Stimulated activated CD8-positive, alpha-beta memory T cell treated with anti-CD3 and anti-CD28 coated beads, Interleukin-7, amount 100 ng/mL, for 24 hours (primary cell): Measurements from ENCODE around the gene PDXK.
"Not testable (repeated sequence)": the region's sequence is repeated elsewhere in the genome, so short reads cannot be mapped to it uniquely, and the experiment has no call there.

ENCODE experiments used
- DNase-seq: peaks from one replicate; pipeline ENCODE4 v3.0.0-alpha.2; 2020; ENCODE audit warnings: low read depth

The PDXK gene

DNA sequence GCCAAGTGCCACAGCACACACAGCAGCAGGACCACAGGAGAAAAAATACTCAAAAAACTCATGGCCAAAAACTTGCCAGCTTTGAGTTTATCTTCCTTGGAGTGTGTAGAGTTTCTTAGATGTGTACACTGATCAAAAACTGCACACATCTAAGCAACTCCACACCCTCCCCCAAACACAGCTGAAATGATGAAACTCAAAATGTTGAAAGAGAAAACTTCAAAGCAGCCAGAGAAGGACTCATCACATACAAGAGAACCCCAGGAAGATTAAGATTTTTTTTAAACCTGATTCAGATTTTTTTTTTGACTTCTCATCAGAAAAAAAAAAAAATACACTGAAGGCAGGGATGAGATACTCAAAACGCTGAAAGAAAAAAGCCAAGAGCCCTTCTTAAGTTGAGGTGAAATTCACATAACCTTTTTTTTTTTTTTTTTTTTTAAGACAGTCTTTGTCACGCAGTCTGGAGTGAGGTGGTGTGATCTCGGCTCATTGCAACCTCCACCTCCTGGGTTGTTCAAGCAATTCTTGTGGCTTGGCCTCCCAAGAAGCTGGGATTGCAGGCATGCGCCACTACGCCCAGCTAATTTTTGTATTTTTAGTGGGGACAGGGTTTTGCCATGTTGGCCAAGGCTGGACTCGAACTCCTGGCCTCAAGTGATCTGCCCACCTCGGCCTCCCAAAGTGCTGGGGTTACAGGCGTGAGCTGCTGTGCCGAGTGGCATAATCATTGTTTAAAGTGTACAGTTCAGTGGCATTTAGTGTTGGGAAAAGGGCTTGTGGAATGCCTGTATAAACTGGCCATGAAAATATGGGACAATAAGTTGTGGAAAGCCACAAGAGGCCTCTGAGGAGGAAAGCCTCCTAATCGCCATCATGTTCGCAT is 20.9 kb upstream of the PDXK start:
- DNase-seq: no peak

DNA sequence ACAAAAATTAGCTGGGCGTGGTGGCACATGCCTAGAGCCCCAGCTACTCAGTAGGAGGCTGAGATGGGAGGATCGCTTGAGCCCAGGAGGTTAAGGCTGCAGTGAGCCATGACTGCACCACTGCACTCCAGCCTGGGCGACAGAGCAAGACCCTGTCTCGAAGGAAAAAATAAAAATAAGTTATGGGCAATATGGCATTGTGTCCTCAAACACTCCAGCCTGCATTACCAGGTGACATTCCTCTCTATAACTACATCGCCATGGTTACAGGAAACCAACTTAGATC is 19.5 kb upstream of the PDXK start:
- DNase-seq: not testable (repeated sequence)

DNA sequence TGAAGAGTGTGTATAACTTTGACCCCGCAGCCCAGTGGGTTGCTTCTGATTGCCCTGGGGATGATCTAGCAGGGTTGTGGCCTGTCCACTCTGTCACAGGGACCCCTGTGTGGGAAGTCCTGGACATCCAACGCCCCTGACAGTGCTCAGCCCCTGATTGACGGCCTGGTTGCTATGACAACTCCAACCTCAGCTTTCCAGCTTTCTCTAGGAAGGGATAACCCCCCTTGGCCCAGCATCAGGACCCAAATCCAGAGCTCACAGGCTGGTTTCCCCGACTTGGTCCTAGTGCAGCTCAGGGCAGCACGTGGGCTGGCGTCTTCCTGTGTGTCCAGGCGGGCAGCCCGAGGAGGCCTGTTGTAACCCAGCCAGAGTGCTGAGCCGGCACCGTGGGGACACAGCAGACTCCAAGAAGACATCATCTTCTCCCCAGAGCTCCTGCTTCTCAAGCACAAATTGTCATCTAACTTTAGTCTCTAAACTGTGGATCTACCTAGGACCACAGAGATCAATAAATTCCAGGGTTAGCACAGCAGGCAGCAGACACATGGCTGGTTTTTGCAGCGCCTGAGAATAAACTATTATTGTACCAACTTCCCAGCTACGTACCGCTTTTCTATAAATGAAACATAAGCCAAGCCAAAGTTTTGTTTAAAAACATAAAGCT is 18.9 kb upstream of the PDXK start:
- DNase-seq: no peak

DNA sequence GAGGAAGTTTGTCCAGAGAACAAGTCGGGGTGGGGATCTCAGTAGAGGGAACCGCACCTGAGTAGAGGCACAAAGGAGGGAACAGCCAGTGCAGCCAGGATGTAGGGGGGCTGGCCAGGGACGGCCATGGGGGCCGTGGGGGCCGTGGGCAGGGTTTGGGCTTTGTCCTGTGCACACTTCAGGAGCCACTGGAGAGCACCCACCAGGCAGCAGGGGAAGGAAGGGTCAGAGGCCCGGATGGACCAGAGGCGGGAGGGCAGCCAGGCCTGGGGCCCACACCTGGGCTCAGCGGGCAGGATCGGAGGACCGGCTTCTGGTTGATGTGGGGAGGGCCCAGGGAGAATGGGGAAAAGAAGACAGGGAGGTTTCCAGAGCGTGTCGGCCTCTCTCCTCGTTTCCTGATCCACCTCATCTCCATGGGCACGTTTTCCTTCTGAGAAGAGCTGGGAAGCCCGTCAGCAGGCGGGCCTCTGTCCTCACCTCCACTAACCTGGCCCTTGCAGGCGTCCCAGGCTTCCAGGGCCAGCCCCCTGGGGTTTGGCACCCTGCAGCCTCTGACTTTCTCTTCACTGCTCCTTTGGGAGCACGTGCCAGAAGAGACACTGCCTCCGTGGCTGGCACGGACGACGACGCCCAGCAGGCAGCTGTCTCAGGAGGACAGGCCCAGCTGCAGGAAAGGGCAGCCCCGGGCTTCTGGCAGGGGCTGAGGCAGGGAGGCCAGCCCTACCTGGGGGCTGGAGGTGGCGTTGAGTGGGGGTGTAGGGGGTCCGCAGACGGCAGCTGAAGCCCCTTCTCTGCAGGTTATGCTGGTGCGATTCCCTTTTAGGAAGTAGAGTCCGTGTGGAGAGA is 16.8 kb upstream of the PDXK start:
- no peak for DNase-seq

DNA sequence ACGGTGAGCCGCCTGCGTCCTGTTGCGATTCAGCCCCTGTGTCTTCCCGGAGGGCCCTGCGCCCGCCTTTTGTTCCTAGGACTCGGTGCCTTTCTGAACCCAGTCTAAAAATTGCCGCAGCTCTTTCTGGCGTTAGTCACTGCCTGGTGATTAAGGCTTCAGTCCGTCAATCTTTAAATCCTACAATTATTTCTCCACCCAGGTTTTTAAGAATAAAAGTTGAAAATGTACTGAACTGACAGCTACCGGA is 16.2 kb upstream of the PDXK start:
- DNase-seq: no peak

DNA sequence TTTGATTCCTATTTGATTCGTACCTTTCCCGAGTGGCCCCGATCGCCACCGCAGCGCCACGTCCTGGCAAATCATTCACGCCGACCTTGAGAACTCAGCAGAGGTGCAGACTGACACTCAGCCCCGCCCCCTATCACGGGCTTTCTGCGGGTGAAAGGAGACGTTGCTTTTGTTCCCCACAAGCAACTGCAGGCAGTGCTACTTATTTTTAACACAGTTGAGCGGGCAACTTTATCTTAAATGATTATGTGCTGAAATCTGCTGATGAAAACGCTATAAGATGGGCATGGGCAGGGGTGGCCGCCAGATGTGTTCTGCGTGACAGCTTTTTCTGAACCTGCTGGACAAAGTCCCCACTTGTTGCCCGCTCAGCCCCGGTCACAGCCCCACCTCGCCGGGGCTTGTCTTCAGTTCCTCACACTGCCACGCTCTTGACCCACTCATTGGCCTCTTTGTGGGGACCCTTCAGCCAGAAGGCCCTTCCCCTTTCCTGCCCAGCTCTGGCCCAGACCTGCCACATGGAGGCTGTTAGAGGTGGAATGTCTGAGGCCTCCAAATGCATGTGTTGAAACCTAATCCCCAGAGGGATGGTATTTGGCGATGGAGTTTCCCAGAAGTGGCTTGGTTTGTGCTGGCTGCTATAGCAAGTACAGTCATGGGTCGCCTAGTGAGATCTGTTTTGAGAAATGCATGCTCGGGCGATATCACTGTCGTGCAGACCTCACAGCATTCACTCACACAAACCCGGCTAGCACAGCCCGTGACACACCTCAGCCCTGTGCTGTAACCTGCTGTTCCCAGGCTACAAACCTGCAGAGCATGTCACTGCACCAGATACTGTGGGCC is 15.7 kb upstream of the PDXK start:
- no peak for DNase-seq

DNA sequence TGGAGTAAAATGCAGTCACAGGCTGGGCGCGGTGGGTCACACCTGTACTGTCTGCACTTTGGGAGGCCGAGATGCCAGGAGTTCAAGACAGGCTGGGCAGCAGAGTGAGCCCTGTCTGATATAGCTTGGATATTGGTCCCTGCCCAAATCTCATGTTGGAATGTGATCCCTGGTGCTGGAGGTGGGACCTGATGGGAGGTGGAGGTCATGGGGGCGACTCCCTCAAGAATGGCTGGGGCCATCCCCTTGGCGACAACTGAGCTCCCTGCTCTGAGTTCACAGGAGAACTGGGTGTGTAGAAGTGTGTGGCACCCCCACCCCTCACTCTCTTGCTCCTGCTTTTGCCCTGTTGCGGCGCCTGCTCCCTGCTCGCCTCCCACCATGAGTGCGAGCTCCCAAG is 11.5 kb upstream of the PDXK start:
- DNase-seq: no peak

DNA sequence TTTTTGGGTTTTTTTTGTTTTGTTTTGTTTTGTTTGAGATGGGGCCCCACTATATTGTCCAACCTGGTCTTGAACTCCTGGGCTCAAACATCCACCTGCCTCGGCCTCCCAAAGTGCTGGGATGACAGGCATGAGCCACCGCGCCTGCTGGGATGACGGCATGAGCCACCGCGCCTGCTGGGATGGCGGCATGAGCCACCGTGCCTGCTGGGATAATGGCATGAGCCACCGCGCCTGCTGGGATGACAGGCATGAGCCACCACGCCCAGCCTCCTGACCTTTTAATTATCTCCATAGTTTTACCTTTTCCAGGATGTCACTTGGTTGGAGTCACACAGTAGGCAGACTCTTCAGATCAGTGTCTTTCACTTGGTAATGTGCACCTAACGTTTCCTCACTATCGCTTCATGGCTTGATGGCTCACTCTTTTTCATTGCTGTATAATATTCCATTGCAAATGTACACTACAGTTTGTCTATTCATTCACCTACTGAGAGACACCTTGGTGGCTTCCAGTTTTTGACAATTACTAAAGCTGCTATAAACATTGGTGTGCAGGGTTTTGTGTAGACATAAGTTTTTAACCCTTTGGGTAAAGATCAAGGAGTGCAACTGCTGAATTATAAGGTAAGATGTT is 10.1 kb upstream of the PDXK start:
- no peak for DNase-seq

DNA sequence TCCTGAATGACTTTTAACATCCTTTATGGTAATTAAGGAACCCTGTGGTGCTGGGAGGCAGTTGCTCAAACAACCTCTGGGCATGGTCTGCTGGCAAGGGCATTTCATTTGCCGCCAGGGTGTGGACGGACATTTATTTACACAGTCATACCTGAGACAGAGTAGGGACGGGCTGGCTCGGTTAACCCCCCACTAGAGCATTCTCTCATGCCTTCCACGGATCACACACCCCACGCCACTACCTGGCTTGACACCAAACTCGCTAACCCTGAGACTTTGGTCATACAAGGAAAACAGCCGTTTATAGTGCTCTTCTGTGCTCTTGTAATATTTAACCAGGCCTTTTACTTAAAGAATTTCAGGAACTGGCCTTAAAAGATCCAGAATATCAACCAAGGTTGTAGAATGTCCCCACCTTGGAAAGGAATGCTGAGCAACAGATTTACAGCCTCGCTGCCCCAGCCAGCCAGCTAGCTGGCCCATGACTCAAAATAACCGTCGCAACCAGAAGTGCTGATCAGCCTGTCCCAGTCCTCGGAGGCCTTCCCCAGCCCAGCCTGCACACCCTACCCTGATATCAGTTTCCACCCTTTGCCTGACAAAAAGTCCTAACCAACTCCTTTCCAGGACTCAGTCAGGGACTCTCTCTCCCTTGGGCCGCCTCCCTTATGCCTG is 6.5 kb upstream of the PDXK start:
- no peak for DNase-seq

DNA sequence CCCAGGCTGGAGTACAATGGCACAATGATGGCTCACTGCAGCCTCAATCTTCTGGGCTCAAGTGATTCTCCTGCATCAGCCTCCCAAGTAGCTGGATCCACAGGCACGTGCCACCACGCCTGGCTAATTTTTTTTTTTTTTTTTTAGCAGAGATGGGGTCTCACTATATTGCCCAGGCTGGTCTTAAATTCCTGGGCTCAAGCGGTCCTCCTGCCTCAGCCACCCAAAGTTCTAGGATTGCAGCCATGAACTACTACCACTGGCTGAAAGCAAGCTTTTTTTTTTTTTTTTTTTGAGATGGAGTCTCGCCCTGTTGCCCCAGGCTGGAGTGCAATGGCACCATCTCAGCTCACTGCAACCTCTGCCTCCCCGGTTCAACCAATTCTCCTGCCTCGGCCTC is 5.8 kb upstream of the PDXK start:
- not testable (repeated sequence) for DNase-seq

DNA sequence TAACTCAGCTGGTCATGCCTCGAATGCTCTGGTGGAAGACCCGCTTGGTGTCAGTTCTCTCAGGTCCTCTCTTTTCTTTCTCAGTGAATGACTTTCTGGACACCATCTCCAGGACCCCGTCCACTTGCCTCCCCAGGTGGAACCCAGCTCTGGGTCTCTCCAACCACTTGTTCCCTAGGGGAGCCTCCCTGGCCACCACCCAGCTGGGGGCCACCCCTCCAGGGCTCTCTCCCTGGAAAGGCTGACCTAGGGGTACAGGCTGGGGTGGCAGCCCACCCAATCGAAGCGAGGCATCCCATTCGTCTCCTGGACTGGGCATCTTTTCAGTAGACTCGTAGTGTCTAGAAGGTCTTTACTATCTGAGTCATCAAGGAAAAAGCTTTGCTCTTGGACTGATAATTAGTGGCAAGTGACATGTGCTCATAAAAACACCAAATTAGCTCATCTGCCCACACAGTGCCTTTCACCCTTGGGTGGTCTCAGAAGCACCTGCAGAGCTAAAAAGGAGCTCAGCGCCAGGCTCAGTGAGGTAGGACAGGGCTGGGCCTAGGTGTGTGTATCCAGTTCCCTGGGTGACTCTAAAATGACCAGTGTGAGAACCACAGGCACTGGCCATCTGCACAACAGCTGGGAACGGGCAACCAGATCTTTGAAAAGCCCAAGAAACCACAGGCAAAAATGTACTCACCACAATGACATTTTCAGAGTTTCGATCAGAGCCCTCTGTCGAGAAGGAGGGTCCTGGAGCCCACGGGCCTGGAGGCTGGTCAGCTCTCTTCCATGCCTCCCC is 2.4 kb upstream of the PDXK start:
- no peak for DNase-seq

DNA sequence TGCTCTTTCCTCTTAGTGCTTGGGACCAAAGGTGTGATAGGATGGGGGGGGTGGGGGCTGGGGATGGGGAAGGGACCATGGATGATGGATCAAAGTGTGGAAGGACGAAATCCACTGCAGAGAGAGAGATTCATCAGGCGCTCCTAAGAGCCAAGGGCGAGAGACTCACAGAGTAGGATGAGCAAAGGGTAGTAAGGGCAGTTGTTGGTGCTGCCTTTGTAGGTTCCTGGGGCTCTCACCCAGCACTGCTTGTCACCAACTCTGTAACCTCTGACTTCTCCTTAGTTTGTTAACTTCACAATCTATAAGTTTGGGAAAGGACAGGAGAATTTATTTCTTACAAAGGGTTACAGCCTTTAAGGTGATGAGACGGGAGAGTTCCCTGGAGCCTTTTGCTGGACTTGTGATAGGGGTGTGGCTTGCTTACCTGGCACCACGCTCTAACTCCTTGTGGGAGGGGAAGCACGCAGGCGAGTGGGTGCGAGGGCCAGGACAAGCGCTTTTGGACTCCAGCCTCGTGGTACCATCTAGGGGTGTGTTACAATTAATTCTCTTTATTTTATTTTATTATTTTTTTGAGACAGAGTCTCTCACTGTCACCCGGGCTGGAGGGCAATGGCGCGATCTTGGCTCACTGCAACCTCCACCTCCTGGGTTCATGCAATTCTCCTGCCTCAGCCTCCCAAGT is 1.6 kb upstream of the PDXK start:
- no peak for DNase-seq

DNA sequence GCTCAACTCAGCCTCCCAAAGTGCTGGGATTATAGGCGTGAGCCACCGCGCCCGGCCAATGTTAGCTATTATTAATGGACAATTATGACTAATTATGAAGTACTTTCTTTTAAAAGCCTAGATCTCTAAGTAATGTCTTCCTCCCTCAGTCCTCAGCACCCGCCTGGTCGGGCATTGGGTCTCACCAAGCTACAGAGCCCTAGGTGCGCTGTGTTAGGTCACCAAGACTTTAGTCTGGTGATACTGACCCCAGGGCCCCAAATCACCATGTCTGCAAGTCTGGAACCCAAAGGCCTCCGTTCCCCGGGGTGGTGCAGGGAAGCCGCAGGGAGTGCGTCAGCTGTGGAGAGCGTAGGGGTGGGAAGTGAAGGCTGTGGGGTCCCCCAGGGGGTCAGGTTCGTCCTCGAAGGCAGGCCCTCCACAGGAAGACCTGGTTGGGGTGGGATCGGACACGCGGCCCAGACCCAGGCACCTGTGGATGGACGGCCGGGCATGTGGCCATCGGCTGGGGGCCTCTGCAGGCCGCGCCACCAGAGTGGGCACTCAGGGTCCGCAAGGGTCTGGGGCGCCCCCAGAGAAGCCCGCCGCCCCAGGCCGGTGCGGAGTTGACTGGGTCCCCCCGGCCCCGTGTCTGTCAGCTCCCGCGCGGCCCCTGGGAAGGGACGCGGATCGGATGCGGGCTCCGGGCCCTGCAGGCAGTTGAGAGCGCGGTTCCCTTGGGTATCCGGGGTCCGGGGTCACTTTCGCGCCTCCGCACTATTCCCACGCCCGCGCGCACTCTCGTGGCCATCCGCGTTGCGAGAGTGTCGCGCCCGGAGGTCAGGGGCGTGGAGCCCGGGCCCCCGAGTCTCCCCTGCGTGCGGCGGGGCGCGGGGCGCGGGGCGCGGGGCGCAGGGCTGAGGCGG is 710 bp upstream of the PDXK start:
- DNase-seq: no peak

DNA sequence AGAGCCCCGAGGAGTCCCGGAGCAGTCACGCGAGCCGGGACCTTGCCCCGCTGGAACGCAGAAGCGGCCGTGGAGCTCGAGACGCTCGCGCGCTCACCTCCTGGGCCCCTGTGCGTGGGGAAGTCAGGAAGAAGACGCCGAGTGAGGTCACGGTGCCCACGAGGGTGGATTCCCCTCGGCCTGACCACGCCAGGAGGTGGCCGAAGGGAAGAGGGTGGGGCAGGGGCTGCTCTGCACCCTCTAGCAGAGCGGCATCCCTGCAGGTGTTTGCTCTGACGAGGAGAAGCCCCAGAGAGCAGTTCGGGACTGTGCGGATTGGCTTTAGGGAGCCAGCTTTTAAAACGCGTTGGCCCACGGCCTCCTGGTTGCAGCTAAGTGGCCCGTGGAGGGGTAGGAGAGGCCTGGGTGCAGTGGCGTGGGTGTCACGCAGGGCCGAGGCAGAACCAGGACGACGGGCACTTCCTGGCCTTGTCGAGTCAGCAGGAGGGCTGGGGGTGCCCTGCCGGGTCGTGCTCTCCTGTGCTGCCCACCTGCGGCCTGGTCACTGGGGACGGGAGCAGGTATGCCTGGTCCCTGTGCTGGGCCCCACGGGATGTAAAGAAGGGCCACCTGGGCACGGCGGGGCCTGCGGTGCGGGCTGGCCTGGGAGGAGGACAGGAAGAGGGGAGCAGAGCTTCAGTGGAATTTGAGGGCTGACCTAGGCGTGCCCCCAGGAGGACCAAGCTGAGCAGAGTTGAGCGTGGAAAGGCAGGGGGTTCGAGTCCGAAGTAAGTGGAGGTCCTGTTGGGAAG is 1.0 kb downstream of the PDXK start:
- DNase-seq: no peak

DNA sequence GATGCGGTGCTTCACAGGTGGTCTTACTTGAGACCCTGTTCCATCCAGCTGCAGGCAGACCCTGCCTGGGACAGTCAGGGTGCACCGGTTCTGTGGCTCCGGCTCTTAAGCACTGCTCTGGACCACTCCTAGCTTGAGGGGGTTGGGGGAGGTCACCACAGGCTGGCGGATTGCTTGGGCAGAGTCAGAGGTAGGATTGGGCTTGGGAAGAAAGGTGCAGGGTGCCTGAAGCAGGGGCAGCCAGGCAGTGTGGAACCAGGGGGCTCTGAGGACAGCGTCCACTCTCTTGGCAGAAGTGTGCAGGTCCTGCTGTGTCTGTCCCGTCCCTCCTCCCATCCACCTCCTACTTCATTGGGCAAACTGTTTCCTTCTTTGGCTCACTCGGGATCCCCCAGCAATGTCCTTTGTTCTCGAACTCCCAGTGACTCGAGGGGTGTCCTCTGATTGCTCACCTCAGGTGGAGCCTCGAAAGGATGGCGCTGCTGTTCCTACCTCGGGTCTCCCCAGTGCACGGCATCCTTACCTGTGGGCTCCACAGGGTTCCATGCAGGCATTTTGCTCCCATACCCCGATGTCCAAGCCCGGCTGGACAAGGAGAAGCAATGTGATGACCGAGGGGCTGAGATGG is 1.7 kb downstream of the PDXK start:
- DNase-seq: no peak

DNA sequence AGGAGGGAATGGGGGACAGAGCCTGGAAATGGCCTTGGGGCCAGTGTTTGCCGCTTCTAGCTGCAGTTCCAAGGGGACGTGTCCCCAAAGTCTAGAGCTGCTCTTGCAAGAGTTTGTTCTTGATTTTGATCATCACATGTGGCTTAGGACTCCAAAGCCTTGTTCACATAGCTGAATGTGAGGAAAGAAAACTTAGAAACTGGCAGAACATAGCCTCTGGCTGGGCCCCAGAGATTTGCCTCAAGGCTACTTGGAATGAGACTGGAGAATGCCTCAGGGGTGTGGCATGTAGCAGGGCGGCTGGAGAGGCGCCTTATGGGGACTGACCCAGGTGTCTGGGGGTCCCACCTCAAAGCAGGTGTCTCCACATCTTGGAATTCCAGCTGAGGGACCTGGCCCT is 2.3 kb downstream of the PDXK start:
- DNase-seq: no peak

DNA sequence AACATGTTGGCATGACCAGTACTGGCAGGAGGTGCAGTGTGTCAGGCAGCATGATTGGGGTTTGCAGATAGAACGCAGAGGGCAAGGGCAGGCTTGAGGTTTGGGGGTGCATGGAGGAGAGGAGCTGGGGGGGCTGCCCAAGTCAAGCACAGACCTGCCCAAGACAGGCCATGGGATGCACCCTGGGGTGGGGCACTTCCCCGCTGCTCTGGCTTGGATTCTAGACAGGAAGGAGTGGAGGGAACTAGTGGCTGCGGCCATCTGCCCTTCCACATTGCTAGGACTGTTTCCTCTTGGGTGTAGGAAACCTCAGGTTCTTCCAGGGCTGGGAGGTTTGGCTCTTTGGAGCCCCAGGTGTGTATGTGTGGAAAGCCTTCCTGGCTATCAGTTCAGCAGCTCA is 3.0 kb downstream of the PDXK start:
- no peak for DNase-seq

DNA sequence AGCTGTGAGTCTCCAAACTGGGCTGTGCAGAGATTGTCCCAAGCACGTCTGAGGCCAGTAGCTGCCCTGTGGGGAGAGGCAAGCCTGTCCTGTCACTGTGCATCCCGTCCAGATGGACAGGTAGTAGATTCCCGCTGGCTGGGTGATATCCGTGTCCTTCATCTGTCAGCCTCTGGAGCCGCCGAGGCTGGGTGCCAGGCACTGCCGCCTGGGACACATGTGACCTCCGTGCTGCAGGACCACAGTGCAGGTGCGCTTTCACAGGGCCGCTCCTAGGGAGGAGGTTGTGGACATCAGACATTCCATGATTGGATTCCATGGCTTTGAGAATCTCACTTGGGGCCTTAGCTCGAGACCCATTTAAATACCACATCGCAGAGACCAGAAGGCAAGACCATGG is 4.7 kb downstream of the PDXK start:
- DNase-seq: no peak
